AG09319 (cell line): Measurements from ENCODE around the gene PIK3C3.

Experiments used
- DNase-seq: peaks from one replicate; pipeline ENCODE4 v3.0.0-alpha.2; 2010; ENCODE audit warnings: low read depth; ENCODE audit errors: extremely low read depth
- CTCF ChIP-seq: IDR thresholded peaks from 2 replicates; pipeline ENCODE4 v1.5.1; 2011; ENCODE audit warnings: low read depth, mild to moderate bottlenecking, inconsistent platforms, low read length, moderate library complexity

The PIK3C3 gene

GRCh38 chr18:41940506-41941215, 14.4 kb upstream of the PIK3C3 start:
- no peak for TF ChIP-seq CTCF
- DNase-seq = peak; percentile 18

- DNase-seq = no peak
- no peak for TF ChIP-seq CTCF
Observed at GRCh38 chr18:41942254-41942653, 12.8 kb upstream of the PIK3C3 start.

GRCh38 chr18:41948544-41949110, 6.4 kb upstream of the PIK3C3 start:
- DNase-seq = no peak
- no peak for TF ChIP-seq CTCF

GRCh38 chr18:41949206-41949920, 5.7 kb upstream of the PIK3C3 start:
- no peak for DNase-seq
- TF ChIP-seq CTCF = no peak

- no peak for TF ChIP-seq CTCF
- DNase-seq = no peak
Observed at GRCh38 chr18:41955688-41956087, 654 bp downstream of the PIK3C3 start.

GRCh38 chr18:41959045-41959444, 4.0 kb downstream of the PIK3C3 start:
- TF ChIP-seq CTCF = no peak
- no peak for DNase-seq

- no peak for TF ChIP-seq CTCF
- peak; percentile 4 for DNase-seq
Observed at GRCh38 chr18:41965634-41966255, 10.7 kb downstream of the PIK3C3 start.
